HL-60 (cell line): ENCODE results near the gene EYS.

Experiments used
- DNase-seq, 2 experiments: peaks; one replicate each; pipeline ENCODE4 v3.0.0-alpha.2; 2010 to 2020; ENCODE audit warnings: low read depth in 1 of 2, low spot score in 1 of 2
- H3K27ac ChIP-seq: fragments of 250-450 bp; sonication (Bioruptor Pico); replicated peaks from 2 replicates; pipeline ENCODE4 v1.5.1; 2020; ENCODE audit warnings: mild to moderate bottlenecking, moderate library complexity
- H3K27me3 ChIP-seq: fragments of 250-450 bp; sonication (Bioruptor Pico); 2 replicates; pipeline ENCODE4 v1.5.1; 2021; ENCODE audit warnings: mild to moderate bottlenecking, moderate library complexity; ENCODE audit not compliant: insufficient read depth, poor library complexity, severe bottlenecking
- H3K4me3 ChIP-seq: replicated peaks from 2 replicates; pipeline ENCODE4 v1.5.1; 2011; ENCODE audit warnings: mild to moderate bottlenecking, control low read depth, low read length; ENCODE audit not compliant: insufficient read depth
- CTCF ChIP-seq: IDR thresholded peaks from one replicate; pipeline ENCODE4 v1.5.1; 2011; ENCODE audit warnings: low read length, control low read depth, inconsistent platforms; ENCODE audit not compliant: insufficient read depth
- GABPA ChIP-seq: IDR thresholded peaks from 2 replicates; pipeline ENCODE4 v1.6.1; 2012; ENCODE audit warnings: low read depth
- POLR2AphosphoS5 ChIP-seq: IDR thresholded peaks from 2 replicates; pipeline ENCODE4 v1.6.1; 2012; ENCODE audit warnings: low read depth
- REST ChIP-seq: IDR thresholded peaks from 2 replicates; pipeline ENCODE4 v1.6.1; 2012; ENCODE audit warnings: low read depth; ENCODE audit not compliant: insufficient replicate concordance
- SPI1 ChIP-seq: IDR thresholded peaks from 2 replicates; pipeline ENCODE4 v1.6.1; 2012; ENCODE audit warnings: low read depth, mild to moderate bottlenecking, borderline replicate concordance

The EYS gene

GRCh38 chr6:64294034-64294433 is 1413.0 kb downstream of the EYS start:
- no peak overlapping the region for H3K27ac ChIP-seq
- H3K27me3 ChIP-seq = no peaks in the 10 kb centered on the region
- H3K4me3 ChIP-seq = no peak overlapping the region
- no peak for DNase-seq
- TF ChIP-seq POLR2AphosphoS5 (no peak), SPI1 (no peak), CTCF (no peak), GABPA (no peak), REST (no peak)

GRCh38 chr6:64293298-64293697 is 1413.7 kb downstream of the EYS start:
- Histone ChIP-seq H3K4me3 (no peak overlapping the region), H3K27ac (no peak overlapping the region), H3K27me3 (no peaks in the 10 kb centered on the region)
- no peak for TF ChIP-seq GABPA
- TF ChIP-seq SPI1 = no peak
- TF ChIP-seq CTCF = no peak
- no peak for TF ChIP-seq POLR2AphosphoS5
- no peak for TF ChIP-seq REST
- DNase-seq = no peak

GRCh38 chr6:64290867-64291266 is 1416.2 kb downstream of the EYS start:
- H3K27ac ChIP-seq = no peak overlapping the region
- H3K4me3 ChIP-seq = no peak overlapping the region
- no peak for DNase-seq
- no peaks in the 10 kb centered on the region for H3K27me3 ChIP-seq
- no peak for TF ChIP-seq GABPA
- no peak for TF ChIP-seq CTCF
- no peak for TF ChIP-seq REST
- no peak for TF ChIP-seq SPI1
- no peak for TF ChIP-seq POLR2AphosphoS5
